Measurements from ENCODE around the gene PPP1R3D. TPM values are rescaled to one million over a fixed set of nuclear protein-coding genes. Genes with fewer than 3 reads are reported as not detected.

Gene PPP1R3D
- total and polyA plus RNA-seq, 2 of the 13 experiments (the other 11 are each of a cell fraction or from before 2014, with no cell fraction given), result 1.2 to 3.7 TPM

GRCh38 chr20:59940129-59940955 lies at the start of gene PPP1R3D, which contains the start of gene FAM217B (continued):
- TF ChIP-seq ZBTB8A (CRISPR knock-in tag; IDR thresholded peaks at IDR 0.05; ENCODE audit: borderline replicate concordance, low read depth), result no peak
- peak; percentile 79; the same call in 1 of the 2 replicates for TF ChIP-seq FOXK1 (CRISPR knock-in tag; IDR thresholded peaks at IDR 0.05; ENCODE audit: borderline replicate concordance, low read depth)
- no peak; the same call in 1 of the 2 replicates for TF ChIP-seq ZNF878 (CRISPR knock-in tag; IDR thresholded peaks at IDR 0.05)
- no peak for TF ChIP-seq HNRNPK (IDR thresholded peaks at IDR 0.05; ENCODE audit: low read depth, low read length, poor library complexity, severe bottlenecking)
- TF ChIP-seq TCF7 (IDR thresholded peaks at IDR 0.05; ENCODE audit: low read depth), result no peak
- no peak for TF ChIP-seq PTBP1 (IDR thresholded peaks at IDR 0.05; ENCODE audit: low read depth, low read length, poor library complexity, severe bottlenecking)
- no peak for TF ChIP-seq ZSCAN12 (CRISPR knock-in tag; IDR thresholded peaks at IDR 0.05)
- TF ChIP-seq, protein P1, sequence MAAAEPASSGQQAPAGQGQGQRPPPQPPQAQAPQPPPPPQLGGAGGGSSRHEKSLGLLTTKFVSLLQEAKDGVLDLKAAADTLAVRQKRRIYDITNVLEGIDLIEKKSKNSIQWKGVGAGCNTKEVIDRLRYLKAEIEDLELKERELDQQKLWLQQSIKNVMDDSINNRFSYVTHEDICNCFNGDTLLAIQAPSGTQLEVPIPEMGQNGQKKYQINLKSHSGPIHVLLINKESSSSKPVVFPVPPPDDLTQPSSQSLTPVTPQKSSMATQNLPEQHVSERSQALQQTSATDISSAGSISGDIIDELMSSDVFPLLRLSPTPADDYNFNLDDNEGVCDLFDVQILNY (CRISPR knock-in tag; conservative IDR thresholded peaks at IDR 0.05), result no peak
- peak; percentile 61; the same call in 1 of the 2 replicates for TF ChIP-seq RFX5 (IDR thresholded peaks at IDR 0.05; ENCODE audit: low read depth, low read length)
- peak; percentile 74; the same call in 1 of the 2 replicates for TF ChIP-seq REL (CRISPR knock-in tag; conservative IDR thresholded peaks at IDR 0.05)
- TF ChIP-seq ZNF564 (CRISPR knock-in tag; IDR thresholded peaks at IDR 0.05), result peak; percentile 46; the same call in 1 of the 2 replicates
- TF ChIP-seq ZNF101 (CRISPR knock-in tag; IDR thresholded peaks at IDR 0.05; ENCODE audit: borderline replicate concordance, low read depth), result no peak
- no peak for TF ChIP-seq ZNF747 (CRISPR knock-in tag; IDR thresholded peaks at IDR 0.05; ENCODE audit: borderline replicate concordance)
- TF ChIP-seq ZNF124 (CRISPR knock-in tag; IDR thresholded peaks at IDR 0.05), result peak; percentile 11; the same call in 1 of the 2 replicates
- TF ChIP-seq ZNF138 (CRISPR knock-in tag; IDR thresholded peaks at IDR 0.05; ENCODE audit: low read depth), result no peak; the same call in 1 of the 2 replicates
- peak; percentile 90 for TF ChIP-seq SPEN (CRISPR knock-in tag; IDR thresholded peaks at IDR 0.05; ENCODE audit: low read depth)
- peak; percentile 48; the same call in 1 of the 2 replicates for TF ChIP-seq DPF2 (CRISPR knock-in tag; IDR thresholded peaks at IDR 0.05; ENCODE audit: borderline replicate concordance, low read depth)
- peak; percentile 89 for TF ChIP-seq ZNF605 (CRISPR knock-in tag; IDR thresholded peaks at IDR 0.05)
- 0 out of 2 replicates have a peak, but pooled peaks have one; percentile 17 for TF ChIP-seq ZFP36L2 (CRISPR knock-in tag; IDR thresholded peaks at IDR 0.05)
- TF ChIP-seq HOXA5 (CRISPR knock-in tag; IDR thresholded peaks at IDR 0.05), result 0 out of 2 replicates have a peak, but pooled peaks have one; percentile 13
- TF ChIP-seq, protein P2, sequence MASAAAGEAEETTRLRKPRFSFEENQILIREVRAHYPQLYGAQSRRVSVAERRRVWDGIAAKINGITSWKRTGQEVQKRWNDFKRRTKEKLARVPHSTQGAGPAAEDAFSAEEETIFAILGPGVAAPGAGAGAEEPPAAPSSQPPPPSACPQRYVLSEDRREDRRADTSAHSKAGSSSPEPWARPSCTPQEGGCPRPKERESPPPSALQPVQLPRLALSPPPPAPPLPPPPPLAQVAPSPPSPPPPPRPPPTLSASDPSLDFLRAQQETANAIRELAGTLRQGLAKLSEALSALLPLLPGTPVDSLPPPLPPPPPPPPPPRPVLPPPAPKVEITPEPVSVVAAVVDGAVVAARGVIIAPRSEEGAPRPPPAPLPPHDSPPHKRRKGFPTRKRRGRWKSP (CRISPR knock-in tag; IDR thresholded peaks at IDR 0.05), result peak; percentile 84
- 0 out of 2 replicates have a peak, but pooled peaks have one; percentile 17 for TF ChIP-seq ZNF160 (CRISPR knock-in tag; IDR thresholded peaks at IDR 0.05)
- TF ChIP-seq, protein P3, sequence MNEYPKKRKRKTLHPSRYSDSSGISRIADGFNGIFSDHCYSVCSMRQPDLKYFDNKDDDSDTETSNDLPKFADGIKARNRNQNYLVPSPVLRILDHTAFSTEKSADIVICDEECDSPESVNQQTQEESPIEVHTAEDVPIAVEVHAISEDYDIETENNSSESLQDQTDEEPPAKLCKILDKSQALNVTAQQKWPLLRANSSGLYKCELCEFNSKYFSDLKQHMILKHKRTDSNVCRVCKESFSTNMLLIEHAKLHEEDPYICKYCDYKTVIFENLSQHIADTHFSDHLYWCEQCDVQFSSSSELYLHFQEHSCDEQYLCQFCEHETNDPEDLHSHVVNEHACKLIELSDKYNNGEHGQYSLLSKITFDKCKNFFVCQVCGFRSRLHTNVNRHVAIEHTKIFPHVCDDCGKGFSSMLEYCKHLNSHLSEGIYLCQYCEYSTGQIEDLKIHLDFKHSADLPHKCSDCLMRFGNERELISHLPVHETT (CRISPR knock-in tag; conservative IDR thresholded peaks at IDR 0.05), result no peak; the same call in 1 of the 2 replicates

All from HepG2 (cell line).